ENCODE results near the gene CRYBA4. TPM values are rescaled to one million over a fixed set of nuclear protein-coding genes. Genes with fewer than 3 reads are reported as not detected.
A peak's percentile ranks its signal among the peaks of the same experiment; 100 is the strongest.

CRYBA4 gene
- total and polyA plus RNA-seq, 7 donors: not detected

GRCh38 chr22:26677217-26677616 is 55.5 kb downstream of the CRYBA4 start:
- ATAC-seq (no peak), DNase-seq (no peak)
- TF ChIP-seq CTCF (IDR thresholded peaks at IDR 0.05): no peak
- Histone ChIP-seq H3K9me3 (no peaks in the 10 kb centered on the region), H3K27ac (no peak overlapping the region), H3K4me3 (no peak overlapping the region), H3K36me3 (ENCODE audit: insufficient read depth in 1 of 2, low read depth in 1 of 2) (peaks cover 0 to 16% of the 10 kb centered on the region in 2 donors), H3K27me3 (ENCODE audit: insufficient read depth in 3 of 3, low read length in 2 of 3) (no peaks in the 10 kb centered on the region), H3K4me1 (peaks cover 18% of the 10 kb centered on the region)
- intact Hi-C loops (cut with DNase I): loop anchor here in 1 of 2 donors (5.0 to 10.0 kb wide), 2 partner anchors 1128 to 1335 kb away; partner anchors contain the start of gene MN1
- 83 to 90% (median 85%) methylated on average over 5 of the region's 5 CpGs for WGBS, 3 donors

- H3K27ac ChIP-seq: no peak overlapping the region
- peak; percentile 94 for TF ChIP-seq CTCF (IDR thresholded peaks at IDR 0.05)
- H3K36me3 ChIP-seq (ENCODE audit: insufficient read depth in 1 of 2, low read depth in 1 of 2): peaks cover 0 to 24% of the 10 kb centered on the region in 2 donors
- WGBS, 3 donors: 47 to 50% (median 49%) methylated on average over 9 of the region's 9 CpGs
- no peak overlapping the region for H3K4me3 ChIP-seq
- no peaks in the 10 kb centered on the region for H3K27me3 ChIP-seq (ENCODE audit: insufficient read depth in 3 of 3, low read length in 2 of 3)
- no peaks in the 10 kb centered on the region for H3K9me3 ChIP-seq
- ATAC-seq: peak; percentile 81 to 92 (median 88)
- DNase-seq: peak; percentile 64 to 80
- peaks cover 12% of the 10 kb centered on the region for H3K4me1 ChIP-seq
- intact Hi-C loops (cut with DNase I): loop anchor here in 1 of 2 donors (5.0 to 10.0 kb wide), 2 partner anchors 1126 to 1333 kb away; partner anchors contain the start of gene MN1
Measured at GRCh38 chr22:26679003-26679629, 57.4 kb downstream of the CRYBA4 start.

Other genes with a start within 250 kb of the CRYBA4 start
- under 1 TPM in 3 of 4 donors, not detected in 1; 0.08 to 0.24 (median 0.20) TPM for gene ASPHD2, start 192.7 kb upstream of the CRYBA4 start, total RNA-seq
- under 1 TPM; 0.04 to 0.38 (median 0.07) TPM for gene ASPHD2, start 192.7 kb upstream of the CRYBA4 start, polyA plus RNA-seq
- gene HPS4, start 138.2 kb upstream of the CRYBA4 start, total RNA-seq: 10 to 100 TPM in 3 of 4 donors, 1 to 10 TPM in 1; 7.4 to 12.5 (median 10.4) TPM
- 10 to 100 TPM in 1 of 3 donors, 1 to 10 TPM in 2; 5.8 to 13.9 (median 6.4) TPM for gene HPS4, start 138.2 kb upstream of the CRYBA4 start, polyA plus RNA-seq
- gene SRRD, start 138.1 kb upstream of the CRYBA4 start, total RNA-seq: 10 to 100 TPM; 25.4 to 36.6 (median 28.9) TPM
- gene SRRD, start 138.1 kb upstream of the CRYBA4 start, polyA plus RNA-seq: 10 to 100 TPM; 36.1 to 51.2 (median 38.3) TPM
- gene TFIP11, start 109.5 kb upstream of the CRYBA4 start, total RNA-seq: 10 to 100 TPM; 29.1 to 48.6 (median 33.5) TPM
- 10 to 100 TPM; 28.8 to 56.1 (median 37.8) TPM for gene TFIP11, start 109.5 kb upstream of the CRYBA4 start, polyA plus RNA-seq
- gene TPST2, start 31.8 kb upstream of the CRYBA4 start, total RNA-seq: 10 to 100 TPM; 22.1 to 41.3 (median 28.5) TPM
- 10 to 100 TPM; 30.5 to 76.4 (median 46.9) TPM for gene TPST2, start 31.8 kb upstream of the CRYBA4 start, polyA plus RNA-seq
- gene CRYBB1, start 3.9 kb upstream of the CRYBA4 start, total RNA-seq: under 1 TPM in 3 of 4 donors, not detected in 1; 0.22 to 0.25 (median 0.25) TPM
- gene CRYBB1, start 3.9 kb upstream of the CRYBA4 start, polyA plus RNA-seq: under 1 TPM in 2 of 3 donors, not detected in 1; 0.14 to 0.21 TPM
- gene MIAT, start 35.6 kb downstream of the CRYBA4 start, total RNA-seq: under 1 TPM; 0.30 to 0.59 (median 0.36) TPM
- under 1 TPM; 0.04 to 0.13 (median 0.09) TPM for gene MIAT, start 35.6 kb downstream of the CRYBA4 start, polyA plus RNA-seq

Data from psoas muscle (tissue), 8 donors.